D721Med (cell line): ENCODE data around the gene B9D1.

Source experiments
- DNase-seq: peaks from one replicate; pipeline ENCODE4 v3.0.0; 2011; ENCODE audit warnings: low spot score; ENCODE audit not compliant: insufficient read length
- FAIRE-seq: peaks from 2 replicates; lab custom pipeline; 2011; peaks lifted over from hg19 to GRCh38; lab: Jason Lieb, UNC
- CTCF ChIP-seq: IDR thresholded peaks from 2 replicates; pipeline ENCODE4 v1.5.1; 2012; ENCODE audit warnings: mild to moderate bottlenecking, control low read depth; ENCODE audit not compliant: insufficient read depth; ENCODE audit errors: missing control alignments

Gene B9D1

DNA sequence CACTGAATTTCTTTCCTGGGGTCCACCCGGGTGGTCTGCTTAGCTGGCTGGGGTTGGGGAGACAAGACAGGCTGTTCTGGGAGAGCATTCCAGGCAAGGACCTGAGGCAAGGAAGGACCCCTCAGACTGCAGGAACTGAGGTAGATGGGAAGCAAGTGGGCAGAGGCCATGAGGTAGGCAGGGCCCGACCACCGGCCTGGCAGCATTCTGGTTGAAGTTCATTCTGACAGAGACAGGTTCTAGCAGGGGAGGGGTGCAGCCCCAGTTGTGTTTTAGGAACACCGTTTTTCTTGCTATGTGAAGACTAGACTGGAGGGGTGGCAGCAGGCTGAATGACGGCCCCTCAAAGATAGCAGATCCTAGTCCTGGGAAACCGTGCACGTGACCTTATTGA, 17.5 kb downstream of the B9D1 start:
- no peak for TF ChIP-seq CTCF
- DNase-seq (no peak), FAIRE-seq (no peak)

- DNase-seq (no peak), FAIRE-seq (no peak)
- no peak for TF ChIP-seq CTCF
These were observed 18.0 kb downstream of the B9D1 start for GRCh38 chr17:19344311-19345066.

- DNase-seq: no peak
- TF ChIP-seq CTCF: no peak
- no peak for FAIRE-seq
These were observed 18.8 kb downstream of the B9D1 start for GRCh38 chr17:19343671-19344151.

- no peak for FAIRE-seq
These were observed 19.3 kb downstream of the B9D1 start for GRCh38 chr17:19343256-19343630.

GRCh38 chr17:19342611-19343255, 19.8 kb downstream of the B9D1 start:
- DNase-seq (no peak), FAIRE-seq (no peak)
- no peak for TF ChIP-seq CTCF

More at GRCh38 chr17:19343256-19343630, 19.3 kb downstream of the B9D1 start:
- TF ChIP-seq CTCF: no peak
- no peak for DNase-seq

GRCh38 chr17:19341641-19342610, 20.6 kb downstream of the B9D1 start:
- no peak for FAIRE-seq
- TF ChIP-seq CTCF: no peak
- DNase-seq: no peak
